Body of pancreas (tissue), 4 donors: ENCODE results near the gene CAPN2. TPM values are rescaled to one million over a fixed set of nuclear protein-coding genes. Genes with fewer than 3 reads are reported as not detected.

ENCODE experiments used
- ATAC-seq: fragments of 150-250 bp; one replicate; pipeline ENCODE4 v1.9.1; 2016
- DNase-seq, 4 donors: peaks; one replicate each; pipeline ENCODE4 v3.0.0-alpha.2; 2019
- H3K27ac ChIP-seq, 4 donors: fragments of 200-600 bp; sonication (generic); 1 replicate in 3 of 4; 2 replicates in 1 of 4; pipeline versions ENCODE4 v1.5.1 to v1.6.1; 2016 to 2019; ENCODE audit warnings: mild to moderate bottlenecking in 1 of 4, mixed read lengths in 1 of 4, moderate library complexity in 1 of 4
- H3K27me3 ChIP-seq, 2 donors: fragments of 200-600 bp; sonication (generic); one replicate each; pipeline ENCODE4 v1.6.0; 2016; ENCODE audit warnings: mild to moderate bottlenecking in 1 of 2
- H3K36me3 ChIP-seq, 2 donors: fragments of 200-600 bp; sonication (generic); replicated peaks in 1 of 2; 2 replicates each; pipeline ENCODE4 v1.5.1; 2016; ENCODE audit warnings: low read depth in 2 of 2; ENCODE audit not compliant: insufficient read depth in 1 of 2
- H3K4me1 ChIP-seq: fragments of 200-600 bp; sonication (generic); one replicate; pipeline ENCODE4 v1.6.0; 2016
- H3K4me3 ChIP-seq, 2 donors: fragments of 200-600 bp; sonication (generic); 1 replicate in 1 of 2; 2 replicates in 1 of 2; pipeline ENCODE4 v1.5.1; 2016 to 2019
- H3K9me3 ChIP-seq, 3 donors: fragments of 200-600 bp; sonication (generic); 1 replicate in 2 of 3; 2 replicates in 1 of 3; pipeline ENCODE4 v1.5.1; 2016
- POLR2A ChIP-seq, 3 donors: fragments of 450-650 bp; IDR thresholded peaks; one replicate each; pipeline ENCODE4 v1.6.1; 2016; ENCODE audit warnings: antibody characterized with exemption in 3 of 3, mild to moderate bottlenecking in 2 of 3
- WGBS, 2 donors: methylation state at CpG; one replicate each; pipeline ENCODE4 v1.1.5; 2017; 5-methylcytosine and 5-hydroxymethylcytosine counted together
- intact Hi-C: fragments of 100-400 bp; cut with DNase I; formaldehyde crosslinking; loops from one replicate; pipeline ENCODE4 v1.15.1; 2023
- total RNA-seq, 2 donors: library from RNA; depleted of rRNA; stranded (reverse); fragments of >200 nt; gene quantifications; one replicate each; pipeline ENCODE4 v1.1.0, GENCODE V29; 2016
- TF ChIP-seq, protein P1 (sequence below), 7 experiments: fragments of 450-650 bp in 4 of 7; fragments of 200-600 bp in 3 of 7; sonication (generic) in 3 of 7; IDR thresholded peaks; one replicate each; pipeline ENCODE4 v1.5.1; 2016 to 2019; ENCODE audit warnings: antibody characterized with exemption in 7 of 7

CAPN2 gene
- total RNA-seq, 2 donors from 2014 or later = 85.7 to 90.0 TPM

DNA sequence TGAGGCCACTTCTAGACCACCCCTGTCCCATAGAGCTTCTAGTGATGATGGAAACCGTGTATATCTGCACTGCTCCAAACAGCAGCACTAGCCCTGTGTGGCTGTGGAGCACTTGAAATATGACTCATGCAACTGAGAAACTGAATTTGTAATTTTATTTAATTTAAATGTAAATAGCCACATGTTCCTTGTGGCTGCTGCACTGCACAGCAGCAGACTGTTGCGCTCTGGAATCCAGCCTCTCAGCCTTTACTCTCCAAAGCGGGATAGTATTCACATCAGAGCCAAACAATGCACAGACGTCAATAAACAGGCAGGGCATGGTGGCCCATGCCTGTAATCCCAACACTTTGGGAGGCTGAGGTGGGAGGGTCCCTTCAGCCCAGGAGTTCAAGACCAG, 12.0 kb downstream of the CAPN2 start:
- peaks cover 26% of the 10 kb centered on the region for H3K4me1 ChIP-seq
- H3K36me3 ChIP-seq = no peaks in the 10 kb centered on the region
- no peaks in the 10 kb centered on the region for H3K27me3 ChIP-seq
- DNase-seq = no peak
- H3K9me3 ChIP-seq = no peaks in the 10 kb centered on the region
- WGBS, 2 donors = 90 to 91% methylated on average over 4 of the region's 4 CpGs
- TF ChIP-seq, protein P1, sequence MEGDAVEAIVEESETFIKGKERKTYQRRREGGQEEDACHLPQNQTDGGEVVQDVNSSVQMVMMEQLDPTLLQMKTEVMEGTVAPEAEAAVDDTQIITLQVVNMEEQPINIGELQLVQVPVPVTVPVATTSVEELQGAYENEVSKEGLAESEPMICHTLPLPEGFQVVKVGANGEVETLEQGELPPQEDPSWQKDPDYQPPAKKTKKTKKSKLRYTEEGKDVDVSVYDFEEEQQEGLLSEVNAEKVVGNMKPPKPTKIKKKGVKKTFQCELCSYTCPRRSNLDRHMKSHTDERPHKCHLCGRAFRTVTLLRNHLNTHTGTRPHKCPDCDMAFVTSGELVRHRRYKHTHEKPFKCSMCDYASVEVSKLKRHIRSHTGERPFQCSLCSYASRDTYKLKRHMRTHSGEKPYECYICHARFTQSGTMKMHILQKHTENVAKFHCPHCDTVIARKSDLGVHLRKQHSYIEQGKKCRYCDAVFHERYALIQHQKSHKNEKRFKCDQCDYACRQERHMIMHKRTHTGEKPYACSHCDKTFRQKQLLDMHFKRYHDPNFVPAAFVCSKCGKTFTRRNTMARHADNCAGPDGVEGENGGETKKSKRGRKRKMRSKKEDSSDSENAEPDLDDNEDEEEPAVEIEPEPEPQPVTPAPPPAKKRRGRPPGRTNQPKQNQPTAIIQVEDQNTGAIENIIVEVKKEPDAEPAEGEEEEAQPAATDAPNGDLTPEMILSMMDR (IDR thresholded peaks at IDR 0.05) = no peak
- no peak for TF ChIP-seq POLR2A (IDR thresholded peaks at IDR 0.05)
- intact Hi-C loops = no loop called here
- no peak for ATAC-seq
- H3K27ac ChIP-seq = no peak overlapping the region
- H3K4me3 ChIP-seq = no peak overlapping the region

DNA sequence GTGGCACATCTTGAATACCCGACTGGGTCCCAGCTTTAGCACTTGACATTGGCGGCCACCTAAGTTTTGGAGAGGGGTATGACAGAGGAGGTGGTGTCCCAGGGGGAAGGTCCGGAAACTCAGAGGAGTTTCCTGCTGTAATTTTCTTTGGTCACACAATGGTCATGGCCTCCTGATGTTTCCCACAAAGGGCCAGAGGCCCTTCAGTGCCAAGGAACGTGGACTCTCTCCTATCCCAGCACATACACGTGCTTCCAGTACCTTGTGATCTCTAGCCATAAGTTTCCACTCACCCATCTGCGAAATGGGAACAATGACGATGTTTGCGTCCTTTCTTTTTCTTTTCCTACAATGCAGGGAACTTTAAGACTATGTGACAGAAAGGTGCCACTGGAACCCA, 13.2 kb downstream of the CAPN2 start:
- H3K4me1 ChIP-seq = peaks cover 25% of the 10 kb centered on the region
- DNase-seq = no peak
- 85 to 87% methylated on average over 8 of the region's 8 CpGs for WGBS, 2 donors
- intact Hi-C loops = no loop called here
- H3K9me3 ChIP-seq = no peaks in the 10 kb centered on the region
- H3K27me3 ChIP-seq = no peaks in the 10 kb centered on the region
- H3K4me3 ChIP-seq = no peak overlapping the region
- peak overlapping the region in 1 of 4 donors; percentile 26 for H3K27ac ChIP-seq
- no peaks in the 10 kb centered on the region for H3K36me3 ChIP-seq
- no peak for ATAC-seq
- no peak for TF ChIP-seq POLR2A (IDR thresholded peaks at IDR 0.05)
- TF ChIP-seq, protein P1 (IDR thresholded peaks at IDR 0.05) = no peak

DNA sequence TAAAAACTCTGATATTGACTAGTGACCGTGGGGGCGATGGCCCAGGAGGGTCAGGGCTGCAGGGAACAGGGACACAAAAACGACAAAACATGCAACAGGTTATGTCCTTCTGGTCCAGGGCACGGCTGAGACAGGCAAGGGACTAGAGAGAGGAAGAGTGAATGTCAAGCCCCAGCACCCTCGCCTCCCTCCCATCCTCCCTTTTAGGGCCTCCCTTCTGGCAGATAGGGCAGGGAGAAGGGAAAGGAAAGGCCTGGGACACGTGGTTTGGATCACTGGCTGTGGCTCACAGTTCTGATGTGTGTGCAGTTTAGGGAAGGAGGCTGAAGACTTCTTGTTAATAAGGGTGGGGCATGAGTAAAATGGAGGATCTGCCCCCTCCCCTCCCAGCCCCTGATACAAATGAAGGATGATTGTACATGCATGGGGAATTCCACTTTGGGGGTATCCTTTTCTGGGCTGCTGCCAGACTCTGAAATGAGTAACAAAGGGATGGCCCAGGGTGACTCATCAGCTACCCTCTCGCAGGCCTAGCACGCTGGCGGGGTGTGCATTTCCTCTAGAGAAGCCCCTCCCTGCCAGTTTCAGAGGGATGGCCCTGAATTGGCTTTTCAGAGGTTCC, 14.2 kb downstream of the CAPN2 start:
- Histone ChIP-seq H3K4me1 (peaks cover 25% of the 10 kb centered on the region), H3K4me3 (no peak overlapping the region)

GRCh38 chr1:223727541-223727940, 15.2 kb downstream of the CAPN2 start:
- 86 to 90% methylated on average over 4 of the region's 4 CpGs for WGBS, 2 donors
- intact Hi-C loops = no loop called here

More for the DNA sequence above, 14.2 kb downstream of the CAPN2 start:
- ATAC-seq (peak; percentile 54), DNase-seq (peak in 3 of 4 donors; percentile 48 to 78 (median 50))
- WGBS, 2 donors = 55 to 81% methylated on average over 8 to 9 of the region's 9 CpGs
- Histone ChIP-seq H3K27me3 (no peaks in the 10 kb centered on the region), H3K27ac (peak overlapping the region in 3 of 4 donors; percentile 15 to 63 (median 26)), H3K36me3 (no peaks in the 10 kb centered on the region), H3K9me3 (no peaks in the 10 kb centered on the region)
- no peak for TF ChIP-seq POLR2A (IDR thresholded peaks at IDR 0.05)
- TF ChIP-seq, protein P1 (IDR thresholded peaks at IDR 0.05) = no peak
- intact Hi-C loops = no loop called here

More at GRCh38 chr1:223727541-223727940, 15.2 kb downstream of the CAPN2 start:
- H3K27me3 ChIP-seq = no peaks in the 10 kb centered on the region
- H3K36me3 ChIP-seq = no peaks in the 10 kb centered on the region
- H3K4me3 ChIP-seq = no peak overlapping the region
- H3K4me1 ChIP-seq = peaks cover 30% of the 10 kb centered on the region
- no peak for TF ChIP-seq POLR2A (IDR thresholded peaks at IDR 0.05)
- TF ChIP-seq, protein P1 (IDR thresholded peaks at IDR 0.05) = no peak
- H3K27ac ChIP-seq = no peak overlapping the region
- DNase-seq = no peak
- ATAC-seq = no peak
- H3K9me3 ChIP-seq = no peaks in the 10 kb centered on the region
